ENCODE data around the gene SHISA7. TPM values are rescaled to one million over a fixed set of nuclear protein-coding genes. Genes with fewer than 3 reads are reported as not detected.

SHISA7 gene
- total RNA-seq, 1 donor from 2014 or later = 3.2 TPM

DNA sequence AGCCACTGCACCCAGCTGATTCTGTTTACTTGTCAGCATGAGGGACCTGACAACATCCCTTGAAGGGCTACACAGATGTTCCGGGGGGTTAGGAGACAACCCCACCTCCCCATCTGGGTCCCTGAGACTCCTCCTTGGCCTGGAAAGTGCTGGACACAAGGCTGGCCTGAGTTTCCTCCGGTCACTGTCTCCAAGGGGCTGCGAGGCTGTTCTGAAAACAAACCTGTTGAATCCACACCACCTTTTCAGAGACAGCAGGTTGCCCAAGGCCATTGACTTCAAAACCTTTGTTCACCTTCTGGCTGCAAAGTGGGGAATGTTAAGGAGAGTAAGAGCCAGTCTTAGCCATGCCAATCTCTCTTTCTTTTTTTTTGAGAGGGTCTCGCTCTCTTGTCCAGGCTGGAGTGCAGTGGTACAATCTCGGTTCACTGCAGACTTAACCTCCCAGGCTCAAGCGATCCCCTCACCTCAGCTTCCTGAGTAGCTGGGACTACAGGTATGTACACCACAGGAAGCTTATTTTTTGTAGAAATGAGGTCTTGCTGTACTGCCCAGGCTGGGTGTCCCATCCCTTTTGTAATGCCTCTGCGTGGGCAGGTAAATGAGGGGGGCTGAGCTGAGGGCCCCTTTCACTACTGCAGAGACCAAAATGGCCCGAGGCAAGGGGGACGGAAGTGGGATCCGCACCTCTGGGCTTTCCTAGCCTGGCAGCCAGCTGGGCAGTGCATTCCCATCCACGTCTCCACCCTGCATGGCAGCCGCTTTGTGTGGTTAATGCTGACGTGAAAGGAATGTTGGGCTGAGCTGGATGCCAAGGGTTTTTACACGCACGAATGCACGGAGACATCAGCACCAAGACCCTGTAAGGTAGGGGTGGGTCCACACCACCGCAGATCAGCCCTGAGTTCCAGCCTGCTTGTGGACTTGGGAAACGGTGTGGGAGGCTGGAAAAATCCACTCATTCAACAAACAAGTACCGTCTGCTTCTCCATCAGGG is 31.5 kb upstream of the SHISA7 start:
- TF ChIP-seq, protein P1, sequence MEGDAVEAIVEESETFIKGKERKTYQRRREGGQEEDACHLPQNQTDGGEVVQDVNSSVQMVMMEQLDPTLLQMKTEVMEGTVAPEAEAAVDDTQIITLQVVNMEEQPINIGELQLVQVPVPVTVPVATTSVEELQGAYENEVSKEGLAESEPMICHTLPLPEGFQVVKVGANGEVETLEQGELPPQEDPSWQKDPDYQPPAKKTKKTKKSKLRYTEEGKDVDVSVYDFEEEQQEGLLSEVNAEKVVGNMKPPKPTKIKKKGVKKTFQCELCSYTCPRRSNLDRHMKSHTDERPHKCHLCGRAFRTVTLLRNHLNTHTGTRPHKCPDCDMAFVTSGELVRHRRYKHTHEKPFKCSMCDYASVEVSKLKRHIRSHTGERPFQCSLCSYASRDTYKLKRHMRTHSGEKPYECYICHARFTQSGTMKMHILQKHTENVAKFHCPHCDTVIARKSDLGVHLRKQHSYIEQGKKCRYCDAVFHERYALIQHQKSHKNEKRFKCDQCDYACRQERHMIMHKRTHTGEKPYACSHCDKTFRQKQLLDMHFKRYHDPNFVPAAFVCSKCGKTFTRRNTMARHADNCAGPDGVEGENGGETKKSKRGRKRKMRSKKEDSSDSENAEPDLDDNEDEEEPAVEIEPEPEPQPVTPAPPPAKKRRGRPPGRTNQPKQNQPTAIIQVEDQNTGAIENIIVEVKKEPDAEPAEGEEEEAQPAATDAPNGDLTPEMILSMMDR (IDR thresholded peaks at IDR 0.05; ENCODE audit: partially characterized antibody, unreplicated experiment) = no peak
- H3K4me3 Mint-ChIP-seq (ENCODE audit: unreplicated experiment) = no peak overlapping the region
- no peaks in the 10 kb centered on the region for H3K36me3 Mint-ChIP-seq (ENCODE audit: unreplicated experiment)
- H3K9me3 Mint-ChIP-seq (ENCODE audit: unreplicated experiment) = peaks cover 11% of the 10 kb centered on the region
- no peak overlapping the region for H3K27ac Mint-ChIP-seq (ENCODE audit: unreplicated experiment)
- peaks cover 9% of the 10 kb centered on the region for H3K27me3 Mint-ChIP-seq (ENCODE audit: unreplicated experiment)
- H3K4me1 Mint-ChIP-seq (ENCODE audit: low read depth, unreplicated experiment) = peaks cover 14% of the 10 kb centered on the region
- DNase-seq = no peak

DNA sequence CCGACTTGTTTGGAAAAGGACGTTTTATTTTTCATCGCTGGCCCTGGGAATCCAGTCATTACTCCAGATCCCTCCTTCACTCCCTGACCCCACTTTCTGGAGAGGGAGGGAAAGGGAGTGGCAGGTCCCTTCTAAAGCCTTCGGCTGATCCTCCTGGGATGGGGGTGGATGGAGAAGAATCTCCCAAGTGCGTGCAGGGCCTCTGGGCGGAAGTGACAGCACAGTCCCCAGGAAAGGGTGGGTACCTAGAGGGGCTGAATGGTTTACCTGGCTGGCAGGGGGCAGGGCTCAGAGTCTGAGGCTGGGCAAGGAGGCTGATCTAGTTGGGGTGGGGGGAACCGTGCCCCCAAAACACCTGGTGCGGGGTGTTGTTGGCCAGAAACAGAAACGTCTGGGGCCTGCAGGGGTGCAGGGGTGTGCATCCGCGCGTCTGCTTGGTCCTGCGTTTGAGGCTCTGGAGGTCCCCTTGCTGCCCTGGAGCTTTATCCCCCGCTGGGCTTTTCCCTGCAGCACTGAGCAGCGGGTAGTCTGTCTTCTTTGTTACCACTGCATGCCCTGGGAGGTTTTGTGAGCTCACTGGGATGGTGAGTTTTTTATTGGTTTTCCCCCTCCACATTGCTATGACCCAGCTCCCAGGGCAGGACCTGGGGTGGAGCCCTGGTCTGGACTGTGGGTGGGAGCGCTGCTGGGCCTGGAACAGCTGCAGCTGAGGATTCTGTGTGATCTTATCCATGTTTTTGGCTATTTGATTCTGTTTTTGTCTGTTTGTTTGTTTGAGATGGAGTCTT is 30.3 kb upstream of the SHISA7 start:
- peaks cover 11% of the 10 kb centered on the region for H3K9me3 Mint-ChIP-seq (ENCODE audit: unreplicated experiment)
- H3K36me3 Mint-ChIP-seq (ENCODE audit: unreplicated experiment) = no peaks in the 10 kb centered on the region
- H3K4me3 Mint-ChIP-seq (ENCODE audit: unreplicated experiment) = no peak overlapping the region
- H3K27me3 Mint-ChIP-seq (ENCODE audit: unreplicated experiment) = peaks cover 9% of the 10 kb centered on the region
- DNase-seq = no peak
- TF ChIP-seq, protein P1 (IDR thresholded peaks at IDR 0.05; ENCODE audit: partially characterized antibody, unreplicated experiment) = no peak
- H3K27ac Mint-ChIP-seq (ENCODE audit: unreplicated experiment) = no peak overlapping the region
- H3K4me1 Mint-ChIP-seq (ENCODE audit: low read depth, unreplicated experiment) = peaks cover 8% of the 10 kb centered on the region

- no peak overlapping the region for H3K27ac Mint-ChIP-seq (ENCODE audit: unreplicated experiment)
- peaks cover 6% of the 10 kb centered on the region for H3K9me3 Mint-ChIP-seq (ENCODE audit: unreplicated experiment)
- TF ChIP-seq, protein P1 (IDR thresholded peaks at IDR 0.05; ENCODE audit: partially characterized antibody, unreplicated experiment) = no peak
- no peak for DNase-seq
- H3K4me1 Mint-ChIP-seq (ENCODE audit: low read depth, unreplicated experiment) = no peaks in the 10 kb centered on the region
- peaks cover 12% of the 10 kb centered on the region for H3K27me3 Mint-ChIP-seq (ENCODE audit: unreplicated experiment)
- H3K36me3 Mint-ChIP-seq (ENCODE audit: unreplicated experiment) = no peaks in the 10 kb centered on the region
- no peak overlapping the region for H3K4me3 Mint-ChIP-seq (ENCODE audit: unreplicated experiment)
Measured at GRCh38 chr19:55472463-55472862, 29.4 kb upstream of the SHISA7 start.

DNA sequence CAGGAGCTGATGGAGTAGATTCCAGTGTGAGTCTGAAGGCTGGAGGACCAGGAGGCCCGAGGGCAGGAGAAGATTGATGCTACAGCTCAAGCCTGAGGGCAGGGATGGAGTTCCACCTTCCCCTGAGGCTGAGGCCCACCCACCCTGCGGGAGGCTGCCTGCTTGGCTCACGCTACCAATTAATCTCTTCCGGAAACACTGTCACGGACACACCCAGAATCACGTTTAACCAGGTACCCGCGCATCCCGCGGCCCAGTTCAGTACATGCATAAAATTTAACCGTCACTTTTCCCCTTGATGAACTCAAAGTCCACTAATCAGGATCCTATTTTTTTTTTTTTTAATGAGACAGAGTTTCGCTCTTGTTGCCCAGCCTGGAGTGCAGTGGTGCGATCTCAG is 28.2 kb upstream of the SHISA7 start:
- no peak for DNase-seq
- Mint-ChIP-seq H3K27ac (ENCODE audit: unreplicated experiment) (no peak overlapping the region), H3K9me3 (ENCODE audit: unreplicated experiment) (no peaks in the 10 kb centered on the region), H3K4me1 (ENCODE audit: low read depth, unreplicated experiment) (no peaks in the 10 kb centered on the region), H3K27me3 (ENCODE audit: unreplicated experiment) (peaks cover 12% of the 10 kb centered on the region), H3K4me3 (ENCODE audit: unreplicated experiment) (no peak overlapping the region), H3K36me3 (ENCODE audit: unreplicated experiment) (no peaks in the 10 kb centered on the region)
- TF ChIP-seq, protein P1 (IDR thresholded peaks at IDR 0.05; ENCODE audit: partially characterized antibody, unreplicated experiment) = no peak

All from glutamatergic neuron (in vitro differentiated cells).